Loucy (cell line): Measurements from ENCODE around the gene ADAM30.

Experiments
- CTCF ChIP-seq: fragments of 200-600 bp; sonication (generic); conservative IDR thresholded peaks from 2 replicates; pipeline ENCODE4 v1.5.1; 2014; ENCODE audit warnings: mild to moderate bottlenecking, antibody characterized with exemption, low read length
- EZH2phosphoT487 ChIP-seq: fragments of 200-600 bp; IDR thresholded peaks from 2 replicates; pipeline ENCODE4 v1.6.1; 2018; ENCODE audit warnings: antibody characterized with exemption, mild to moderate bottlenecking, moderate library complexity, borderline replicate concordance

GRCh38 chr1:119919241-119919640 lies 22.9 kb upstream of the ADAM30 start:
- TF ChIP-seq CTCF (no peak), EZH2phosphoT487 (no peak)
